HG03060 (cell line): Measurements from ENCODE around the gene PDE1C.

Experiments
- ATAC-seq: cut with Tn5 transposase; IDR thresholded peaks from one replicate; pipeline ENCODE4 v1.9.1; 2021; ENCODE audit warnings: low read depth, moderate number of reproducible peaks; ENCODE audit not compliant: unreplicated experiment

Gene PDE1C

GRCh38 chr7:31906479-31907171 lies 163.6 kb downstream of the PDE1C start:
- no peak for ATAC-seq

- ATAC-seq, result no peak
Observed at GRCh38 chr7:31903962-31904361, 166.2 kb downstream of the PDE1C start.

GRCh38 chr7:31899356-31899927 lies 170.8 kb downstream of the PDE1C start:
- ATAC-seq, result no peak

DNA sequence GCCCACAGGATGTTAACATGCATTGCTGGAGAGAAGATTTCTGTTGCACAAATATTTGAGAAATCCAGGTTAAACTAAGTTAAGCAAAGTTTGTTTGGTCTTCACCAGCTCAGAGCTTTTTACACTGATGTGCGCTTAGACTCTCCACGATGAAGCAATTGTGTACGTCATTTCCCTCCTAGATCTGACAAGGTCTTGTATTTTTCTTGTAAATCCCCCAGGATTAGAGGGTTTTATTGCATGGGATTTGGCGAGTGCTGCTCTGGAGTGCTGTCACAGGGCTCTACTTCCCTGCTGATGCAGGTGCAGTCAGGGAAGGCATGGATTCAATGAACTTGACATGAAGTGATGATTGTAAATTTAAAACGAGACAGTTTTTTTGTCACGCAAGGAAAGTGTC lies 173.3 kb downstream of the PDE1C start:
- ATAC-seq, result no peak

DNA sequence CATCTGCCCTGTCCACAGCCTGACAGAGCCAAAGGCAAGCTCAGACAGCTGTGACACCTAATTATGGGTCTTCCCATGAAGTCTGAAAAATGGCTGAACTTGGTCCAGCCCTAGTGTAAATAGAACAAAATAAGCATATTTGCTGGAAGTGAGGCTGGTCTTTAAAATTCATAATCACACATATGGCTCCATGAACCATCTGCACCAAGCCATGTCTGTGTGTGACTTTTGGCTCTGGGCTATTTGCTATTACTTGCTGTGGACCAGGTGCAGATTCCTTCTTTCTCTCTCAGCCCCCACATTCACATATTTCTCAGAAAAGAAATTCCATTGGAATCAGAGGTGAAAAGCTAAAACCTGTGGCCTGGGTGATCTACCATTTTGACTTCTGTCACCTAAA lies 175.9 kb downstream of the PDE1C start:
- ATAC-seq, result no peak

- no peak for ATAC-seq
Observed at GRCh38 chr7:31893365-31893764, 176.8 kb downstream of the PDE1C start.

DNA sequence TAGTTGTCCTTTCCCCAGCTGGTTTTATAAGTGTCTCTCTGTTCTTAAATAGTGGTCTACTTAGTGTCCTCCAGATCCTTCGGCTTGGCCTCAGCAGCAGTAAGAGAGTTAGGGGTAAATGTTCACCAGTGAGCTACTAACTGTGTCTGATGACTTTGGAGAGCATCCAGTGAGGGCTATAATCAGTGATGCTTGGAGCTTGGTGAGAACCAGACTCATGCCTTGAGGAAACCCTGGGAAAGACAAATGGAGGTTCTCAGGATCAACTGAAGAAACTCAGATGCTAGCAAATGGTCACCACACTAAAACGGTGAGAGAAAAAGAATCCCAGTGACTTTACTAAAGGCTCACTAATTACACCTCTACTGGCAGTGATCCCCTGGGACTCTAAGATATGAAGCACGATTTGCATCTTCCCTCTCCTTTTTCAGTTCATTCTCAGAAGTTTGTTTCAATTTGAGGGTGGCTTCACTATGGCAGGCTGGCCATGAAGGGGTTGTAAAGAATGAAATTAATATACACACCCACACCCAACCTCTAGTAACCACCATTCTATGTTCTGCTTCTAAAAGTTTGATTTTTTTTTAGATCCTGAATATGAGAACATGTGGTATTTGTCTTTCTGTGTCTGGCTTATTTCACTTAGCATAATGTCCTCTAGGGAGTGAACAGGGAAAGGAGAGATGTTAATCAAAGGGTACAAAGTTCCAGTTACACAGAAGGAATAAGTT lies 177.9 kb downstream of the PDE1C start:
- ATAC-seq, result peak; percentile 65

DNA sequence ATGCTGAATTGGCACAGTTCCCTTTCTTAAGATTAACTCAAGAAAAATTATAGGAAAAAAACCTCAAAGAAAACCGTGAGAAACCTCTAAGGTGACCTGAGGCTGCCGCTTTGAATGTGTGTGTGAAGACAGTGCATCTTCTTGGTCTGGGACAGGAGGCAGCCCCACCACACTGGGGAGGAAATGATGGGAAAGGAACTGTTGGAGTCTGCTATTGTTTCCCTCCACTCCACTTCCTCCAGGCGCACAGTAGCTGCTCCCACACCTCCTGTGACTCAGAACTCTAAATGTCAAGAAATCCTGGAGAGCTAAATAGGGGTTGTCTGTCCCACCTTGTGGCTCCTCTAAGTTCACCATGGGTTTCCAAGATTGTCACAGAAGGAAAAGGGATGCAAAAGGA lies 179.4 kb downstream of the PDE1C start:
- ATAC-seq, result no peak

DNA sequence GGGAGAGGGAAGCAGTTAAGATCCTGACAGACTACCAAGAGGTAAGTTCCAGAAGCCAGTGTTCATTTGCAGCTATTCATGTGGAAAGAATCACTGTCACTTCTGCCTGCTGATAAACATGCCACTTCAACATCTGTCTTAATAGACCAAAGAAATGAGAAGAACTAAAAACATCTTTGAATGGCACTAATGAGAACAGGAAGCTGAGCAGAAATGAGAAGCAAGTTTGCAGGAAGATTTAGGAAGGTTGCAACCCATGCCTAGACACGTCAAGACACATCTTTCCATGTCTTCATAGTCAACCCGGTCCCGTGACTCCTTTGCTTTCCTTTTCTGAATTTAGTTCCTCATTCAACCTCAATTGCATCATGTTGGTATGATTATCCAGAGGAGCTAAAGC lies 180.0 kb downstream of the PDE1C start:
- ATAC-seq, result no peak

DNA sequence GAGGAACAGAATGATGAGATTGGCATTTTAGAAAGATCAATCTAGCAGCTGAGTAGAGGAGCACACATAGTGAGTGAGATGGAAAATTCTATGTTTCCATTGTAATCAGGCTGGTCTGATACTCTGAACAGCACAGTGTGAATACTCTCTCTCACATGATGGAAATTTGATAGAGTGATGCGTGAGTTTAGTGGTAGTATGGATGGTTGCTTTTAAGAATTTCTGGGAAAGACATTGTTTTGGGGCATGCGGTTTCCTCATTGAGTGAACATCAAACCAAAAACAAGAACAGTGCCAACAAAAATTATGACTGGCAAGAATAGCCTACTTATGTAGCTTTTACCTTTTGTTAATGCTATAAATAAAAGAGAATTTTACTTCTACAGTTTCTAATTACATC lies 183.2 kb downstream of the PDE1C start:
- ATAC-seq, result no peak

GRCh38 chr7:31885171-31885570 lies 185.0 kb downstream of the PDE1C start:
- ATAC-seq, result no peak

DNA sequence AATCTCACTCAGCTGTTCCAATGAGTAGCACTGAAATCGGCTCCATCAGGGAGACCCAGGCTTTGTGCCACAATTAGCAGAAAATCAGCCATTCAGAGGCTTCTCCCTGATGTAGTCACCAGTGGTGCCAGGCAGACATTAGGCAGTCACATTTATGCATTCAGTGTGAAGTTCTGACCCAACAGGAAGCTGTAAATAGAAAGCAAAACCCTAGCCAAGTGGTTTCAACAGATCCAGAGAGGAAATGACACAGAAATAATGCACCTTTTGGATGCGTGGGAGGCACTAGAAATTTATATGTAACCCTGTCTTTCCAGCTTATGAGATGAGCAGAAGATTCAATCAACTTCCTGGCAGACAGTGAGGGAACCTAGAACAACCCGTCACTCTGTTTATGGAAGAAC lies 186.4 kb downstream of the PDE1C start:
- peak; percentile 71 for ATAC-seq

GRCh38 chr7:31882187-31882586 lies 188.0 kb downstream of the PDE1C start:
- ATAC-seq, result no peak

DNA sequence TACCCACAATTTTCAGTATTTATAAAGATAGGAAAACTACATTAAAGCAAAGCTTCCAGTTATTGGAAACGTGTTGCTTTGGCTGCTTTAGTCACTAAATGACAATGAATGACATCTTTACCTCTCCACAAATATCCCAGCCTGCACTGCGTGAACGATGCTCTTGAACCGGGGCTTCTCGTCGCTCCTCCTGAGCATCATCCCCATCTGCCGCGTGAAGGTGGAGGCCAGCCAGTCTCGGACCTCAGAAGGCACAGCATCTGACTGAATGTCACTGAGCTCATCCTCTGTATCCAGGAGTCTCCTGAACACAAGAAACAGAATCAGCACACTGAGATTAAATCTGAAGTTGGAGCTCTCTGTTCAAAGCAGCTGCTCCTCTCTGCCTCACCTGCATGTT lies 191.3 kb downstream of the PDE1C start:
- no peak for ATAC-seq

- no peak for ATAC-seq
Observed at GRCh38 chr7:31875424-31875823, 194.8 kb downstream of the PDE1C start.

DNA sequence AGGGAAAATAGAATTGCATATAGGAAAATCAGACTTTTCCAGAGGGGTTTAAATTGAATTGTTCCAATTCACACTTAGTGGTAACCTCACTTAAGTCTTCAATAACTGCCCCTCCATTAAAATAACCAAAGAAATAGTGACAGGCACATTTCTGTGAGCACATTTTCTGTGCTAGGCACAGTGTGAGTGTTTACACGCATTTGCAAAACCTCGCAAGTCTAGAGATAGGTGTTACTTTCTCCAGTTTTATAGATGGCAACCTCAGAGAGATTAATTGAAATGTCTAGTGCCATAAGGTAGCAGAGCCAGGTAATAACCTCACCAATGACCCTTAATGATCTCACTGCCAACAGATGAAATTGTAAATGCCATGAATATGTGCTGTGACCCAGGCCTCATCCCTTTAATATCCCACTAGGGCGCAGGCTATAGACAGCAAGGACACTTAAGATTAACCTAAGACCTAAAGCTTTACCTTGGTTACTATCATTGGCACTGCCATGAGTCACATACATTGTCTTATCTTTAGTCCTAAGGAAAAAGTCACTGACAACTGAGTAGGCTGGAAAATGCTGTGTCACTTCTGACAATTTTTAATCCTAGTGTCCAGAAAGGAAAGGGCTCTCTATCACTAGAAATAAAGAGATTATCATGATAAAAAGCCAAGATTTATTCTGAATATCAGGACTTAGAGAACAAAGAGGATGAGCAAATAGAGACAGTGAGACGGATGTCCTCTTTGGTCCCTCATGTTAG lies 195.4 kb downstream of the PDE1C start:
- ATAC-seq, result no peak

- no peak for ATAC-seq
Observed at GRCh38 chr7:31873816-31874597, 196.2 kb downstream of the PDE1C start.

DNA sequence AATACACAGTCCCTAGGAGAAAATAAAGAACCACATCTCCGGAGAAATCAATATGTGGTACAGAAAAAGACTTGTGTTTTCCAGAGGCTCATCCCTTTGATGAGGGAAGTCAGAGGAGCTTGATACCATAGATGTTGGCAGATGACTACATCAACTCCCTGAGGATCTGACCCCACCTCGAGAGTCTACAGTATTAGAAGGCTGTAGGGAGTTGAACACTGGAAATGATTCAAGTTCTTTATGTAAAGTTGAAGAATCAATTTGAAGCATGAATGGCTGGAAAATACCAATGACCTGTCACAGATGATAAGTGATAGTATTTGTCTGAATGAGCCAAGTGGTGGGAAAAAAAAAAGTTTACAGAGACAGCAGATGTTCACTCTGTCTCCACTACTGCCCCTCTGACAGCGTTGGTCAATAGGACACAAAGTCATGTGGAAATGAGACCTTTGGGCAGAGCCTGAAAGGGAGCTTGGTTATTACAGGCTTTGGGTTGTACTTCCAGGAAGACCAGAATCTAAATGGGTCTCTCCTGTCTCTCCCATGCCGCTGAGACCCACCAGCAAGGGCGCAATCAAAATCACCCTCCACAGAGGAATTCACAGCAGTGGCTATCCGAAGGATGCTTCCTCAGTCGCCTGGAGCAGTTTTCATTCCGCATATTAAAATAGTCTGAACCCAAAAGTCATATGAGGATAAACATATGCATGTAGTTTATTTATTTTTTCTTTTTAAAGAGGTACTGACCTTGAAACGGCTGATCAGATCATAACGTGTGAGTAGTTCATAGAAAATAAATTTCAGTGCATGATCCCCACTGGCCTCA lies 197.4 kb downstream of the PDE1C start:
- ATAC-seq, result no peak

DNA sequence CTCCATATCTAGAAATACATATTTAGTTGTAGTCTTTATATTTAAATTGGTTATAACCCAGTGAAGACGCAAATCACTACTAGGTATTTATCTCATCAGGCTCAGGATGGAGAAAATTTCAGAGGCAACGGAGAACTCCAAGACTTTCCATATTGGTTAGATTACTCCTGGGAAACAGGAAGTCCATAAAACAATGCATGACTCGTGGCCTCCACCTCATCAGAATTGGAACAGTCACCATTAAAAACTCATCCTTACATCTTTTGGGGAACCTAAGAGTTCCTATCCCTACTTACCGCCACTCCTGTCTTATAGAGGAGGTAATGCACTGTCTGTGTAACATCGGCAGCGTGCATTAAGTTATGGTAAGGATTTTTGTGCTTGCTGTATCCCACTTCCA lies 205.6 kb downstream of the PDE1C start:
- ATAC-seq, result no peak

GRCh38 chr7:31860925-31861324 lies 209.3 kb downstream of the PDE1C start:
- ATAC-seq, result no peak
